GM12891 (cell line): Measurements from ENCODE around the gene NSL1.

Experiments
- DNase-seq: peaks from one replicate; pipeline ENCODE4 v3.0.0; 2011; ENCODE audit warnings: low spot score; ENCODE audit not compliant: insufficient read length
- FAIRE-seq: peaks from 2 replicates; lab custom pipeline; 2011; peaks lifted over from hg19 to GRCh38; lab: Jason Lieb, UNC
- PAX5 ChIP-seq: IDR thresholded peaks from 2 replicates; pipeline ENCODE4 v1.6.1; 2011; ENCODE audit warnings: low read length, moderate library complexity, mild to moderate bottlenecking; ENCODE audit not compliant: insufficient read depth, severe bottlenecking
- POLR2A ChIP-seq: IDR thresholded peaks from 2 replicates; pipeline ENCODE4 v1.6.1; 2011; ENCODE audit warnings: low read depth, low read length, control low read depth
- POLR2AphosphoS5 ChIP-seq: IDR thresholded peaks from 2 replicates; pipeline ENCODE4 v1.6.1; 2011; ENCODE audit warnings: low read depth, low read length, control low read depth
- POU2F2 ChIP-seq: IDR thresholded peaks from 2 replicates; pipeline ENCODE4 v1.6.1; 2011; ENCODE audit warnings: low read depth, mild to moderate bottlenecking, control low read depth, low read length, moderate library complexity
- SPI1 ChIP-seq: IDR thresholded peaks from 2 replicates; pipeline ENCODE4 v1.6.1; 2011; ENCODE audit warnings: low read depth, low read length, control low read depth
- TAF1 ChIP-seq: IDR thresholded peaks from 2 replicates; pipeline ENCODE4 v1.6.1; 2011; ENCODE audit warnings: low read depth, low read length, control low read depth

Gene NSL1

DNA sequence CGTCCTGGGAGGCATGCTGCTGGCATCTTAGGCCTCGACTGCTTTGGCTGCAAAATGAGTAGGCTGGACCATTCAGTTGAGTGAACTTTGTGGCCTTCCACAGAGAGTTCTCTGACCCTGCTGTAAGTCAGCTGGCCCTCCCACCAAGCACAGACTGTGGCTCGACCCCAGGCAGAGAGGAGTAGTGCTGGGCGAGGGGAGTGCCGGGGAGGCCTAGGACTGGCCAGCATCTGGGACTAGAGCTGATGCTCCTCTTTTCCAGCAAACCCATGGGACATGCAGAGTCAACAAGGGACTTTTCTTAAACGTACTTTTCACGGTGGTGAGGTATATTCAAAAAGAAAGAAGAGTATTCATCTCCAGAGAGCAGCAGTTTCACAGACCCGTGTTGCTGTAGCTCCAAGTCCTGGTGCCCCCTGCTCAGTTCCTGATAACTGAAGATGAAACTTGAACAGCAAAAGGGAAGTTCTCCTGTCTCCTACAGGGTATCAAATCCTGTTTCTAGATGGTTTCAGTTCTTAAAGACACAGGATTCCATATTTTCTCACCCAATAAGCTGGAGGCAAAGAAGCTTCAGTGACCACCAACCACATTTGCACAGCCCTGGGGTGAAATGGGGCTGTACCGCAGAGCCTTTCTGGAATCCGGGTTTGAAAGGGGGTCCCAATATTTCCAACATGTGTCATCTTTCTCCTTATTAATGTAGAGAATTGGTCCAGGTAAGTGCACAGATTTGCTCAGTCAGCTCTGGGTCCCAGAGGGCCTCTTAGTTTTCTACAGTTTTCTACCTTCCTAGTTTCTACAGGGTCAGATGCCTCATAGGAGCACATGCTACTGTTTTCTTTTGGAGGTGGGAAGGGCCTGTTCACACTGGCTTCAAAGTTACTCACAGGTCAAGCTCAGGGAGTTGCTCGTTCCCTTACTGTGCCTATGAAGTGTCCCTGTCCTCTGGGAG is 112.8 kb downstream of the NSL1 start:
- FAIRE-seq: no peak

DNA sequence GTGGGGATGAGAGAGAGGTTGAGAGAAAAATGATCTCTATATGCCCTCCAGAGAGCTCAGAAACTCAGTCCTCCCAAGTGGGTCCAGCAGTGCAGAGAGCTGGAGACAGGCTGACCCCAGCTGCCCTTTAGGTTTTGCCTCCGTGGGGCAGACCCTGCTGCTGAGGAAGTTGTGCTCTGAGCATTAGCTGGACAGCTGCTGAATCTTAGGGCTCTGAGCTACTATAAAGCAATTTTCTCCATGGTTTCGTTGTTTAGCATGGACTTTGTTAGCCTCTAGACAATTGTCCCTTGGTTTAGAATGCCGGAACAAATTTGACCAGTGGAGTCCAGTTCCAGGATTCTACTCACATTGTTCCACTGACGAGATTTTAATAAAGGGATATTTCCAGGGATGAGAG is 114.0 kb downstream of the NSL1 start:
- TF ChIP-seq SPI1: no peak
- TF ChIP-seq PAX5: no peak
- TF ChIP-seq POU2F2: no peak
- TF ChIP-seq POLR2AphosphoS5: no peak
- no peak for TF ChIP-seq TAF1
- no peak for TF ChIP-seq POLR2A
- FAIRE-seq (no peak), DNase-seq (no peak)

More for the DNA sequence above, 112.8 kb downstream of the NSL1 start:
- DNase-seq: peak; percentile 50
- TF ChIP-seq POU2F2: peak; percentile 65
- TF ChIP-seq POLR2A: no peak
- TF ChIP-seq SPI1: peak; percentile 94

DNA sequence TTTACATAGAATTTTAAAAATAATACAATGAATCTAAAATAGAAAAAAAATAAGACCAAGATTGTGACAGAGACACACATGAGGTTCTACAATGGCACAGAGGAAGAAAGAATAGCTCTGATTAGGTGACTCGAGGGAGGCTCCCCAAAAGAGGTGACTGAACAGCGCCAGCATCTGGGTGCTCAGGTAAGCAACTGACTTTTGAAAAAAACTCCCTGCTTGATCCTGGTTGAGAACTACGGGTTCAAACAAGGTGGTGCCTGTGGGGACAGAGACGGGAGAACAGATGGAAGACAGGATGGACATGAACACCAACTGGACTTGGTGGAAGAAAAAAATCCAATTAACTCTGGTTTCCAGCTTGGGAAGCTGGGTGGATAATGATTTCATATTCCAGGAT is 114.4 kb downstream of the NSL1 start:
- TF ChIP-seq PAX5 (no peak), POLR2A (no peak), POU2F2 (no peak), SPI1 (no peak), TAF1 (no peak), POLR2AphosphoS5 (no peak)
- DNase-seq (no peak), FAIRE-seq (no peak)
